IMR-90 (cell line): Measurements from ENCODE around the gene PPM1M. TPM values are rescaled to one million over a fixed set of nuclear protein-coding genes. Genes with fewer than 3 reads are reported as not detected.
A peak's percentile ranks its signal among the peaks of the same experiment; 100 is the strongest.

Experiments used
- ATAC-seq: fragments of 200-7000 bp; cut with Tn5 transposase; 2 replicates; pipeline ENCODE4 v1.9.1; 2020; ENCODE audit warnings: low read depth, mild to moderate bottlenecking, moderate library complexity
- BruUV-seq: library from RNA; stranded (reverse); fragments of 400-500 nt; replicated peaks from 2 replicates; lab custom pipeline; 2021; lab: Mats Ljungman, UMichigan
- CTCF ChIA-PET: fragments of 300-600 bp; formaldehyde crosslinking; extraction: SDS; loops from one replicate; lab custom pipeline; 2021; ENCODE audit warnings: antibody characterized with exemption; lab: Yijun Ruan, JAX
- POLR2A ChIA-PET: fragments of 300-600 bp; sonication (Branson Sonifier 250); formaldehyde crosslinking; loops from one replicate; lab custom pipeline; 2022; ENCODE audit warnings: antibody characterized with exemption; ENCODE audit not compliant: unreplicated experiment; lab: Charles Lee
- DNase-seq: peaks from one replicate; pipeline ENCODE4 v3.0.0; 2013
- H2AFZ ChIP-seq: replicated peaks from 2 replicates; pipeline ENCODE3; 2013; ENCODE audit warnings: low read length, mild to moderate bottlenecking; ENCODE audit not compliant: poor library complexity
- H2AK5ac ChIP-seq: 2 replicates; pipeline ENCODE4 v1.6.1; 2013; ENCODE audit warnings: low read depth, low read length, inconsistent platforms
- H2AK9ac ChIP-seq: replicated peaks from 2 replicates; pipeline ENCODE3; 2013; ENCODE audit warnings: mild to moderate bottlenecking, low read depth, low read length, moderate library complexity; ENCODE audit not compliant: poor library complexity
- H2BK120ac ChIP-seq: 2 replicates; pipeline ENCODE4 v1.6.1; 2013; ENCODE audit warnings: low read depth, low read length, inconsistent platforms
- H2BK15ac ChIP-seq: 3 replicates; pipeline ENCODE4 v1.6.1; 2013; ENCODE audit warnings: low read depth, low read length, inconsistent platforms
- H2BK20ac ChIP-seq: 2 replicates; pipeline ENCODE4 v1.6.1; 2013; ENCODE audit warnings: low read depth, mild to moderate bottlenecking, inconsistent platforms, low read length, moderate library complexity
- H2BK5ac ChIP-seq: 2 replicates; pipeline ENCODE4 v1.6.1; 2013; ENCODE audit warnings: mild to moderate bottlenecking, low read depth, low read length, inconsistent platforms; ENCODE audit not compliant: poor library complexity, severe bottlenecking
- H3K14ac ChIP-seq: replicated peaks from 2 replicates; pipeline ENCODE4 v1.6.1; 2013; ENCODE audit warnings: low read depth, low read length, inconsistent platforms
- H3K18ac ChIP-seq: 2 replicates; pipeline ENCODE4 v1.6.1; 2013; ENCODE audit warnings: low read depth, low read length, control low read depth
- H3K23ac ChIP-seq: 2 replicates; pipeline ENCODE4 v1.6.1; 2013; ENCODE audit warnings: low read depth, low read length, inconsistent platforms
- H3K27ac ChIP-seq: 2 replicates; pipeline ENCODE4 v1.5.1; 2013; ENCODE audit warnings: mild to moderate bottlenecking, control low read depth, low read length; ENCODE audit not compliant: insufficient read depth
- H3K27me3 ChIP-seq: 2 replicates; pipeline ENCODE4 v1.6.1; 2013; ENCODE audit warnings: low read length; ENCODE audit not compliant: control insufficient read depth, insufficient read depth
- H3K36me3 ChIP-seq: 2 replicates; pipeline ENCODE4 v1.6.1; 2013; ENCODE audit warnings: low read length, mixed read lengths; ENCODE audit not compliant: control insufficient read depth, insufficient read depth
- H3K4ac ChIP-seq: 2 replicates; pipeline ENCODE4 v1.6.1; 2013; ENCODE audit warnings: low read depth, low read length, inconsistent platforms
- H3K4me1 ChIP-seq: 2 replicates; pipeline ENCODE4 v1.6.1; 2013; ENCODE audit warnings: low read length, mixed read lengths; ENCODE audit not compliant: control insufficient read depth, insufficient read depth
- H3K4me2 ChIP-seq: 2 replicates; pipeline ENCODE4 v1.6.1; 2013; ENCODE audit warnings: low read depth, mild to moderate bottlenecking, control low read depth, low read length, moderate library complexity
- H3K4me3 ChIP-seq: 2 replicates; pipeline ENCODE4 v1.5.1; 2013; ENCODE audit warnings: low read depth, mild to moderate bottlenecking, control low read depth, low read length, moderate library complexity; ENCODE audit not compliant: insufficient read depth
- H3K56ac ChIP-seq: 2 replicates; pipeline ENCODE4 v1.6.1; 2013; ENCODE audit warnings: low read length, inconsistent platforms; ENCODE audit not compliant: insufficient read depth; ENCODE audit errors: extremely low read depth
- H3K79me1 ChIP-seq, 2 experiments: 2 replicates each; pipeline ENCODE4 v1.6.1; 2013; ENCODE audit warnings: low read length in 2 of 2, inconsistent platforms in 1 of 2, low read depth in 1 of 2
- H3K9ac ChIP-seq: 2 replicates; pipeline ENCODE4 v1.6.1; 2013; ENCODE audit warnings: low read depth, low read length, control low read depth
- H3K9me1 ChIP-seq: 2 replicates; pipeline ENCODE4 v1.6.1; 2013; ENCODE audit warnings: low read length, inconsistent platforms; ENCODE audit not compliant: insufficient read depth
- H3K9me3 ChIP-seq: 2 replicates; pipeline ENCODE4 v1.6.1; 2013; ENCODE audit warnings: low read length; ENCODE audit not compliant: control insufficient read depth, insufficient read depth
- H4K20me1 ChIP-seq: 2 replicates; pipeline ENCODE4 v1.6.1; 2013; ENCODE audit warnings: low read length, inconsistent platforms; ENCODE audit not compliant: insufficient read depth
- H4K5ac ChIP-seq: 2 replicates; pipeline ENCODE4 v1.6.1; 2013; ENCODE audit warnings: mild to moderate bottlenecking, low read depth, low read length, control low read depth
- H4K8ac ChIP-seq, 2 experiments: 2 replicates each; pipeline ENCODE4 v1.6.1; 2013; ENCODE audit warnings: low read depth in 2 of 2, low read length in 2 of 2, control low read depth in 1 of 2, inconsistent platforms in 1 of 2
- H4K91ac ChIP-seq: 2 replicates; pipeline ENCODE4 v1.6.1; 2013; ENCODE audit warnings: low read depth, low read length, inconsistent platforms; ENCODE audit not compliant: insufficient read depth
- MXI1 ChIP-seq: IDR thresholded peaks from 2 replicates; pipeline ENCODE4 v1.6.1; 2012; ENCODE audit warnings: low read depth, mild to moderate bottlenecking, low read length, moderate library complexity, borderline replicate concordance
- RCOR1 ChIP-seq: IDR thresholded peaks from 2 replicates; pipeline ENCODE4 v1.6.1; 2012; ENCODE audit warnings: mild to moderate bottlenecking, low read length, improper control_type of control experiment; ENCODE audit not compliant: insufficient replicate concordance
- RFX5 ChIP-seq: IDR thresholded peaks from 2 replicates; pipeline ENCODE4 v1.8.0; 2012; ENCODE audit warnings: low read depth, mild to moderate bottlenecking, low read length, moderate library complexity
- WGBS, 2 experiments: methylation state at CpG; one replicate each; pipeline versions ENCODE4 v1.1.5 to v1.1.7; 2013; ENCODE audit warnings: missing lambda C conversion rate in 2 of 2; ENCODE audit not compliant: insufficient read length in 1 of 2; ENCODE audit errors: extremely low coverage in 2 of 2; 5-methylcytosine and 5-hydroxymethylcytosine counted together
- dilution Hi-C: fragments of 300-500 bp; cut with HindIII; formaldehyde crosslinking; loops from one replicate; pipeline ENCODE4 v1.14.3; 2018; ENCODE audit warnings: low sequenced_read_pairs; ENCODE audit not compliant: unreplicated experiment
- in situ Hi-C: fragments of 300-500 bp; cut with MboI; formaldehyde crosslinking; loops from 3 replicates; pipeline ENCODE4 v1.14.3; 2019; ENCODE audit warnings: low sequenced_read_pairs, inconsistent platforms, mixed read lengths
- intact Hi-C: fragments of 100-400 bp; cut with micrococcal nuclease; formaldehyde crosslinking; loops from 2 replicates; pipeline ENCODE4 v1.10.0; 2022
- polyA plus RNA-seq, 3 experiments: library from polyadenylated mRNA; depleted of rRNA; stranded (reverse); fragments of >200 nt; gene quantifications; 2 replicates each; pipeline ENCODE4 v1.2.3, GENCODE V29; 2012; ENCODE audit warnings: low replicate concordance in 1 of 3
- total RNA-seq: library from RNA; depleted of rRNA; stranded (reverse); fragments of >200 nt; gene quantifications from 2 replicates; pipeline ENCODE4 v1.2.3, GENCODE V29; 2012

The PPM1M gene
- total and polyA plus RNA-seq, 2 of the 4 experiments (the other 2 are of a cell fraction): 12.2 to 18.1 TPM

DNA sequence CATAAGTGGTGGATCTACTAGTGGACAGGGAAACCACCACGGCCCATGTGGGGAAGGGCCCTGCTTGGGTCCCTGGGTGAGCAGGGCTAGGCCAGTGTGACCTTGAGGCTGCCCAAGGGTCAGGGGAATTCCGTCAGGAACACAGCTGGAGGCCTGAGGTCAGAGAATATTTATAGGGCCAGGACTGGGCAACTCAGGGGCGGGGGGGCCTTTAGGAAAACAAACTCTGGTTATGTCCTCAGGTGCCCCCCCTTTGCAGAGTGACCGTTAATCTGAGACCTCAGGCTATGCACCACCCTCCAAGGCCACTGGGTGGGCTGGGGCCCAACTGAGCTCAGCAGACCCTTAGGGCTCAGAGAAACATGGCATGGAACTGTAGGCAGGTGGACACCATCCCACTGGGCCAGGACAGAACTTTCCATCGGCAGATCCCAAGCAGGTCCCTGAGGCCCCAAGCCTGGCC is 9.1 kb upstream of the PPM1M start:
- H3K4me3 ChIP-seq: no peak overlapping the region
- POLR2A ChIA-PET: interaction anchor here (1.1 kb wide), 1 partner anchor 16 kb away, joined by 4 read pairs; no protein-coding TSS in a partner anchor

More for the DNA sequence above, 9.1 kb upstream of the PPM1M start:
- Histone ChIP-seq H4K91ac (peak overlapping the region; percentile 16; the same call in 1 of the 2 replicates), H3K27ac (peak overlapping the region; percentile 20; the same call in 1 of the 2 replicates), H3K9me3 (no peaks in the 10 kb centered on the region), H3K56ac (no peak overlapping the region), H2BK120ac (0 out of 2 replicates have a peak overlapping the region, but pooled peaks have one; percentile 81), H3K4me1 (peaks cover 25% of the 10 kb centered on the region), H3K79me1 (peaks cover 18 to 82% of the 10 kb centered on the region in 2 experiments), H4K8ac (no peak overlapping the region), H3K4me2 (no peak overlapping the region; the same call in 1 of the 2 replicates), H3K18ac (no peak overlapping the region), H3K27me3 (no peaks in the 10 kb centered on the region), H3K36me3 (peaks cover 29% of the 10 kb centered on the region; the same call in 1 of the 2 replicates), H2AK9ac (peak overlapping the region; percentile 100), H2AFZ (no peak overlapping the region), H4K5ac (no peak overlapping the region), H2AK5ac (peak overlapping the region; percentile 100), H2BK15ac (no peak overlapping the region), H3K9ac (no peak overlapping the region), H3K23ac (peak overlapping the region; percentile 31; the same call in 1 of the 2 replicates), H3K4ac (peak overlapping the region; percentile 100), H2BK20ac (no peak overlapping the region), H2BK5ac (no peak overlapping the region), H4K20me1 (peaks cover 45% of the 10 kb centered on the region), H3K9me1 (peaks cover 28% of the 10 kb centered on the region), H3K14ac (peak overlapping the region; percentile 91; the same call in 1 of the 2 replicates)
- no peak for ATAC-seq
- TF ChIP-seq RFX5 (no peak), MXI1 (no peak), RCOR1 (no peak)
- no peak for DNase-seq
- in situ Hi-C loops: no loop called here
- intact Hi-C loops: loop anchor here (5.0 kb wide), 1 partner anchor 41 kb away; the partner anchor contains the start of gene WDR82
- dilution Hi-C loops: no loop called here
- BruUV-seq: no TSS peak
- WGBS, 2 experiments: 77% methylated on average over 5 of the region's 5 CpGs; no CpG with 5 or more reads in 1 of the 2 experiments
- CTCF ChIA-PET: interaction anchor here (1.0 to 2.0 kb wide), 2 partner anchors 11 to 16 kb away, joined by 4 to 8 read pairs; partner anchors contain the start of gene TLR9
